Measurements from ENCODE around the gene AMIGO2.
"Not testable (repeated sequence)": the region's sequence is repeated elsewhere in the genome, so short reads cannot be mapped to it uniquely, and the experiment has no call there.

The AMIGO2 gene

DNA sequence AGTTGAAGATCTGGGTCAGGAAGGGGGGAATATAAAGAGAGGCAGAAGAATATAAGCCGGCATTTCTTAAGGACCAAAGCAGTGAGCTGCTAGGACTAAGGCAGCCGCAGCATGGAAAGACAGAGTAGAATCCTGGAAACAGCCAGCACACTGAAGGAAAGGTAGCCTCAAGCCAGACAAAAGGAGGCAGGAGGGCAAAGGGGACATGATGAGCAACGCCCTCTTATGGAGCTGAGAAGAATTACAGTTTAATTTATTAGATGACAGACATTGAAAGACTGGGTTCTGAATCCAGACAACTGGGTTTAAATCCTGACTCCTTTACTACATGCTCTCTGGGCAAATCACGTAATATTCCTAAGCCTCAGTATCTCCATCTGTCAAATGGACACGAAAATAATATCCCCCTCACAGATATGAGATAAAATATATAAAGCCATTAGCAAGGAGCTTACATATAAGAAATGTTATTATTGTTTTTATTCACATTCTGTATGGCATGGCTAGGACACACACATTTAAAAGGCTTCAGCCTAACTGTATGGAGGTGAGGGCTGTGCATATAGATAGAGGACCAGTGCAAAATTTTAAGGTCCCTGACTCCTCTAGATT, 8.4 kb downstream of the AMIGO2 start:
- no peak for DNase-seq

DNA sequence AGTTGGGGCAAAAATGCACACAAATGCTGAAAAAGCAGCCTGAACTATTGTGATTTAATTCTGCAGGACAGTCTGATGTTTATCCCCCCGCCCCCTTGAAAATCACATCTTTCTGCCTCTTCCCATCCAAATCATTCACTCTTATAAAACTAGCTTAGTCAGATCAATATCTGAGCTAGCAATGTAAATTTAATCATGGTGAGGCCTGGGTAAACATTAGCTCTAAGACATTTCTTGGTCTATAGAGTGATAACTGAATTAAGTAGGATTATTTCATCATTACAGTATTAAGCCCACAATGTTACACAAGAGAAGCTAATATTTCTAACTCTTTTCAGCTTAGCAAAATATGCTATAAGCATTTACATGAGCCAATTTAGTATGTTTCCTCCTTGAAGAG, 9.4 kb downstream of the AMIGO2 start:
- no peak for DNase-seq

GRCh38 chr12:47068539-47068938, 11.2 kb downstream of the AMIGO2 start:
- no peak for DNase-seq

- no peak for DNase-seq
These were observed 11.9 kb downstream of the AMIGO2 start for GRCh38 chr12:47067771-47068431.

DNA sequence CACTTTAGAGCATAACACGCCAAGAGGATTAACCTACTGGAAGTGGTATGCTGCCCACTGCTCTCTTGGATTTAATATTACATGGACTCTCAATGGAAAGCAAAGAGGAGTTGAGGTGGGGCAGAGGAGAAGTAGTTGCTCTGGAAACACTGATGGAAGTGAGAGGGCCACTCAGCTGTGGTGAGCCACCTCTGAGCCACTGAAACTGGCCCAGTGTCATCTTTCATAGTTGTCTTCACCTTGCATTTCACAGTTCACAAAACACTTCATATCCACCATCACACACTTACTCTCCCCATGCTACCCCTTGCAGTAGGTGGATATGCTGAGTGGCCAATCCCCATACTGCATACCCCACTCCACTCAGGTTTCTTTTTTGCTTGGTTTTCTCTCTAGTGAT, 12.6 kb downstream of the AMIGO2 start:
- no peak for DNase-seq

- no peak for DNase-seq
These were observed 13.3 kb downstream of the AMIGO2 start for GRCh38 chr12:47066278-47067025.

DNA sequence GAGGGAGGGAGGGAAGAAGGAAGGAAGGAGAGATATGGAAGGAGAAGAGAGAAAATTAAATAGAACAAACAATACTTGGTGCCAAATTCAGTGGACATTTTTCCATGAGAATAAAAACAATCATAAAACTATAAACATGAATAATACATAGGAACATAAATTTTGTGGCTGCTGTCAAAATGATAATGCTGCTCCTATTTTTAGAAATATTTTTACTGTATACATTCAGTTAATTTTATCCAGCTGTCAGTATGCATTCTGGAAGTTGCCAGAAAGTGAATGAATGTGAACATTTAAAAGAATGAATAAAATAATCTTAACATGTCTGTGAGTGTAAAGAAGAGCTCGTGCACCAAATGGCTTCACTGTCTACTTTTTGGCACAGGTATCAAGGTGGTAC, 14.2 kb downstream of the AMIGO2 start:
- DNase-seq, result no peak

GRCh38 chr12:47058640-47059039, 21.1 kb downstream of the AMIGO2 start:
- not testable (repeated sequence) for DNase-seq

DNA sequence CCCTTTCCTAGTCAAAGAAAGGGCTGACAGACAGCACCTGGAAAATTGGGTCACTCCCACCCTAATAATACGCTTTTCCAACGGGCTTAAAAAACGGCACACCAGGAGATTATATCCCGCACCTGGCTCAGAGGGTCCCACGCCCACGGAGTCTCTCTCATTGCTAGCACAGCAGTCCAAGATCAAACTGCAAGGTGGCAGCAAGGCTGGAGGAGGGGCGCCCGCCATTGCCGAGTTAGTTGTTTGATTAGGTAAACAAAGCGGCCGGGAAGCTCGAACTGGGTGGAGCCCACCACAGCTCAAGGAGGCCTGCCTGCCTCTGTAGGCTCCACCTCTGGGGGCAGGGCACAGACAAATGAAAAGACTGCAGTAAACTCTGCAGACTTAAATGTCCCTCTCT, 22.8 kb downstream of the AMIGO2 start:
- DNase-seq, result not testable (repeated sequence)

GRCh38 chr12:47055856-47056255, 23.9 kb downstream of the AMIGO2 start:
- not testable (repeated sequence) for DNase-seq

DNA sequence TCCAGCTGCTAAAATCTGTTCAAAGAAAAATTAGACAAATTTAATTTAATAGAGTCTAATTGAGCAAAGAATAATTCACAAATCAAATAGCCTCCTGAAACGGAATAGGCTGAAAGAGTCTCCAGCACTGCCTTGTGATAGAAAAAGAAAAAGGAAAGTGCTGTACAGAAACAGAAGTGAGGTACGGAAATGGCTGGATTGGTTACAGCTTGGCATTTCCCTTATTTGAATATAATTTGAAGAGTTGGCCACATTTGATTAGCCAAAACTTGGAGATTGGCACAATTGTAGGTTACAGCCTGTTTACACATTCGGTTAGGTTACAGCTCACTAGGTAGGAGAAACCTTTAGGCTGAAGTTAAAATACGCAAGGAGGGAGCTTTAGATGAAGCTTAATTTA, 25.1 kb downstream of the AMIGO2 start:
- DNase-seq, result no peak

DNA sequence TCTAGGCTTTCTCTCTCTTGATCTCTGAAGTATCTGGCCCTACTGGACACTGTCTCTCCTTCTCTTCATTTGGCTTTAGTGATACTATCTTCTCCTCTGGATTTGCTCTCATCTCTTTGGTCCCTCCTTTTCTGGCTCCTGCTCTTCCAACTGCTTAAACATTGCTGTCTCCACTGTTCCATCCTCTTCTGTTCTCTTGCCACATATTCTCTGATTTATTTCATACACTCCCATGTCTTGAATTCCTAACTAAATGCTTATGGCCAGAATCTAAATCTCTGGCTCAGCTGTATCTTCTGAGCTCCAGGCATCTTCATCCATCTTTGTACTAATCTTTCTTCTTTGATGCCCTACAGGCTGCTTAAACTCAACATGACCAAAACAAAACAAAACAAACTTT, 25.8 kb downstream of the AMIGO2 start:
- DNase-seq, result no peak

DNA sequence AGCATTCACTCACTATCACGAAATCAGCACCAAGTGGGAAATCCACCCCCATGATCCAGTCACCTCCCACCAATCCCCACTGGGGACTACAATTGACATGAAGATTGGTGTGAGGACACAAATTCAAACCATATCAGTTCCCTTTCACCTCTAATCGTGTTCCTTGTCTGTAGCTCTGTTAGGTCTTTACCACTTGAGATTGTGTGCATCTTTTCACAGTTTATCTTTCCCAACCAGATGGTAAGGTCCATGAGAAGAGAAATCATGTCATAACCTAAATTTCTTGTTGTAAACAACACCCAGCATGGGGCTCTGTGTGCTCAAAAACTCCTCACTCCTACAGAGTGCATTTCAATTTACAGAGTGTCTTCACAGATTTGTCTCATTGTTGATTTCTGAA, 27.5 kb downstream of the AMIGO2 start:
- no peak for DNase-seq

- not testable (repeated sequence) for DNase-seq
These were observed 28.5 kb downstream of the AMIGO2 start for GRCh38 chr12:47051291-47051690.

- no peak for DNase-seq
These were observed 31.2 kb downstream of the AMIGO2 start for GRCh38 chr12:47048541-47048940.

GRCh38 chr12:47041327-47041726, 38.4 kb downstream of the AMIGO2 start:
- no peak for DNase-seq

DNA sequence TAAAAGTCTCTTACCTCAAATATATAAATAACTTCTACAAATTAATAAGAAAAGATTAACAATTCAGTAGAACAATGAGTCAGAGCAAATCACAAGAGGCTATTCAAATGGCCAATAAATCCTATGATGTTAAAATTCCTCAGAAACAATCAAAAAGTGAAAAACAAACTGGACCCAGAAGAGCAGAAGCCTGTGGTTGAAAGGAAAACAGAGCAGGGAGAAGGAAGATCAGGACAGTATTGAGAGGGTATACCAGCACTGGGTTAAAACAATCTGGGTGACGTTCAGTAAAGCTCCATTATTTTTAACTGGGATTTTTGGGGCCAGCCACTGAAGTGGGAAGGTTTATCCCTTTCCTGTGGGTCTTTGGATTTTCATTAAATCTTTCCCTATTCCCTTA, 40.0 kb downstream of the AMIGO2 start:
- DNase-seq, result no peak

DNA sequence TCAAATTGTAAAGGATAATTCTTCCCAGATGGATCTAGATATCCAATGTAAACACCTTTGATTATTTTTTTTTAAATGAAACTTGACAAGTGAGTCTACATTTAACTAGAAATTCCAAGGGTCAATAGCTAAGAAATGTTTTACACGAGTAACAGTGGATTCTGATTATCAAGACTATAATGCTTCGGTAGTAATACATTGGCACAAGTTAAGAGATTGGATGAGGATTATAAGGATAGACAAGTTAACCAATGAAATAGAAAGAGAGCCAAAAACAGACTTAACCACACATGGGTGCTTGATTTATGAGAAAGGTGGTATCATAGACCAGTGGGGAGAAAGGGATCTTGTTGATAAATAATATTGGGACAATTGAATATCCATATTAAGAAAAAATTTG, 40.7 kb downstream of the AMIGO2 start:
- DNase-seq, result no peak

GRCh38 chr12:47038270-47038748, 41.5 kb downstream of the AMIGO2 start:
- DNase-seq, result no peak

DNA sequence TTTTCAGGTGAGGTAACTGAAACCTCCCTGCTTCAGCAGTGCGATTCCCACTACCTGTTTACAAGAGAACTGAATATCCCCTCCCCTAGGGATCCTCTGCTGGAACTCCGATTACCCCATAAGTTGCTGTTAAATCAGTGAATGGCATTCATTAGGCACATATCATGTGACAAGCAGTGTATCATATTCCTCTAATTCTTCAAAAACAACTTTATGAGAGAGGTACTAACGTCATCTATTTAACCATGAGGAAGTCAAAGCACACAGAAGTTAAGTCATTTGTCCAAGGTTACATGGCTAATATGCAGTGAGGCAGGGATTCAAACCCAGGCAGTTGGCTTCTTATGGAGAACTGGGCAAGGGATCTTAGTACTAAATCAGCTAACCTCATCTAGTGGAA, 44.3 kb downstream of the AMIGO2 start:
- no peak for DNase-seq

DNA sequence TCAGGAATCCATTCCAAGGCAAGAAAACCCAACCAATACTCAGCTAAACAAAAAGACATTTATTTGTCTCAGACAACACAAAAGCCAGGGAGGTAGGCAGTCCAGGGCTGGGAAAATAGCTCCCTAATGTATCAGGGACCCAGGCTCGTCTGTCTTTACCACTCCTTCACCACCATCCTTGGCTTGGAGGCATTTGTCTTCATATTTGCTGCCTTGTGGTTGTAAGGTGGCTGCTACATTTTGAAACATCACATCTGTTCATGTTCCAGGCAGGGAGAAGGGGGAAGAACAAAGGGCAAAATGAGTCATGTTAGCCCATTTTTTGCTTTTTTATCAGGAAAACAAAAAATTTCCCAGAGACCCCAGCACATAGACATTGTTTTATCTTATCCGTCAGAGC, 45.1 kb downstream of the AMIGO2 start:
- DNase-seq, result no peak

- no peak for DNase-seq
These were observed 45.8 kb downstream of the AMIGO2 start for GRCh38 chr12:47033789-47034555.

- DNase-seq, result no peak
These were observed 46.7 kb downstream of the AMIGO2 start for GRCh38 chr12:47033081-47033480.

Data from CD4-positive, alpha-beta T cell treated with Interleukin-6 for 4 hours (primary cell).